Muscle layer of colon (tissue), 2 donors: ENCODE measurements around the gene SSMEM1.

ENCODE experiments used
- H3K27ac ChIP-seq: one replicate; pipeline ENCODE4 v1.7.0; 2013; ENCODE audit warnings: low read depth, mild to moderate bottlenecking, low read length, moderate library complexity
- H3K27me3 ChIP-seq, 2 donors: one replicate each; pipeline ENCODE4 v1.7.0; 2013; ENCODE audit warnings: low read length in 2 of 2, mild to moderate bottlenecking in 2 of 2; ENCODE audit not compliant: insufficient read depth in 2 of 2, control insufficient read depth in 1 of 2
- H3K36me3 ChIP-seq: one replicate; pipeline ENCODE4 v1.7.0; 2013; ENCODE audit warnings: mild to moderate bottlenecking, low read length; ENCODE audit not compliant: insufficient read depth
- H3K4me1 ChIP-seq: one replicate; pipeline ENCODE4 v1.7.0; 2013; ENCODE audit warnings: mild to moderate bottlenecking, low read length; ENCODE audit not compliant: insufficient read depth
- H3K4me3 ChIP-seq, 2 donors: one replicate each; pipeline ENCODE4 v1.7.0; 2013; ENCODE audit warnings: low read length in 2 of 2, low read depth in 1 of 2, mild to moderate bottlenecking in 1 of 2, moderate library complexity in 1 of 2
- H3K9ac ChIP-seq: one replicate; pipeline ENCODE4 v1.7.0; 2013; ENCODE audit warnings: low read length
- H3K9me3 ChIP-seq: one replicate; pipeline ENCODE4 v1.7.0; 2013; ENCODE audit warnings: mild to moderate bottlenecking, low read length
- donor health status: abdominal sarcoma.
- donor health status: Adenocarcinoma of cecum.

Gene SSMEM1

DNA sequence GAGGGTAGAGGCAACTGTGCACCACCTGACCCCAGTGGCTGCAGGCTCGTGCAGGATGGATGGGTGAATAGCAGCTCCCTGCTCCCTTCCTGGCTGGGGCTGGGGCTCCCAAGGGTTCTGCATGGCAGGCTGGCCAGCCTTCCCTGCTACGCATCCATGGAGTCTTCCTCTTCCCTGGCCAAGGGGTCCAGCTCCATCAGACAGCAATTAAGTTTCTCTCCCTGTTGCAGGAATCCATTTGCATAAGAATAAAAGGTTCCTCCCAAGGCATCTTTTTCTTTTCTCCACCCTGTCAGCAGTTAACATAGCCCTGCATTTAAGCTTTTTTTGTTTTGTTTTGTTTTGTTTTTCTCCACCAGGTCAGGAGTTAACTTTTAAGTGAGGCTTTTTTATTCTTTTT, 49.0 kb downstream of the SSMEM1 start:
- Histone ChIP-seq H3K36me3 (no peaks in the 10 kb centered on the region), H3K27me3 (no peaks in the 10 kb centered on the region), H3K27ac (no peak overlapping the region), H3K9ac (no peak overlapping the region), H3K4me3 (no peak overlapping the region), H3K4me1 (no peaks in the 10 kb centered on the region), H3K9me3 (peaks cover 4% of the 10 kb centered on the region)

- no peaks in the 10 kb centered on the region for H3K36me3 ChIP-seq
- no peak overlapping the region for H3K4me3 ChIP-seq
- peaks cover 4% of the 10 kb centered on the region for H3K9me3 ChIP-seq
- H3K9ac ChIP-seq = no peak overlapping the region
- H3K27ac ChIP-seq = no peak overlapping the region
- H3K27me3 ChIP-seq = no peaks in the 10 kb centered on the region
- no peaks in the 10 kb centered on the region for H3K4me1 ChIP-seq
Observed at GRCh38 chr7:130258494-130259078, 50.9 kb downstream of the SSMEM1 start.

DNA sequence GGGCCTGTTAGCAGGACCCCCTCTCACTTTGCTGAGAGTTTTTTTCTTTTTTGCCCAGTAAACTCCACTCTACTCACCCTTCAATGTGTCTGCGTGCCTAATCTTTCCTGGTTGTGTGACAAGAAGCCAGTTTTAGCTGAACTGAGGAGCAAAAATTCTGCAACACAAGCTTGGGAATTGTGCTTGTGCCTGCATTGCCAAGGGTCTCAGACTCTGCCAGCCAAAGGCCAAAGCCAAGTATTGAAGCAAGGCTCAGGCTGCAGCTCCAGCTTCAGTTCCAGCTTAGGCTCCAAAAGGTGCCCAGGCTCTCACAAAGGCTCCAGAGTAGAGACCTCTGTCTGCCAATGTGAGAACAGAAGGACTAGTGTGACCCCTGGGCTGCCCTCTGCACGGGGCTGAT, 54.8 kb downstream of the SSMEM1 start:
- H3K27ac ChIP-seq = no peak overlapping the region
- H3K27me3 ChIP-seq = no peaks in the 10 kb centered on the region
- no peaks in the 10 kb centered on the region for H3K4me1 ChIP-seq
- no peak overlapping the region for H3K9ac ChIP-seq
- no peak overlapping the region for H3K4me3 ChIP-seq
- no peaks in the 10 kb centered on the region for H3K36me3 ChIP-seq
- H3K9me3 ChIP-seq = peaks cover 4% of the 10 kb centered on the region

DNA sequence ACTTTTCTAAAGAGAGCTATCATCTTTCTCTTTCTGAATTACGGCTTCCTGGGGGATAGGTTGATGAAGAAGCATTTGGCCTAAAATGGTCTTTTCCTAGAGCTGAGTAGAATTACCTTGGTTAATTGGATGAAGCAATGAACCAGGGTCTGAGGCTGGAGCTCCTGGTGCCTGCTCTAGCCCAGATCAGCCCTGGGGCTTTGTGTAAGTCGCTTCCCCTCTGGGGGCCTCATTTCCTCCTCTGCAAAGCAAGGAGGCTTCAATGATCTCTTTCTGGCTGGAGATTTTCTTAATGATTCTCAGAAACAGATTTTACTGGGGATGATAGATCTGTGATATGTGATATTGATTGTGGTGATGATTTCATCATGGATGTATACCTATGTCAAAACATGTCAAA, 55.5 kb downstream of the SSMEM1 start:
- Histone ChIP-seq H3K4me1 (no peaks in the 10 kb centered on the region), H3K27ac (no peak overlapping the region), H3K9me3 (no peaks in the 10 kb centered on the region), H3K36me3 (no peaks in the 10 kb centered on the region), H3K9ac (no peak overlapping the region), H3K4me3 (no peak overlapping the region), H3K27me3 (no peaks in the 10 kb centered on the region)
